Caki2 (cell line): ENCODE measurements around the gene NTN1. TPM values are rescaled to one million over a fixed set of nuclear protein-coding genes. Genes with fewer than 3 reads are reported as not detected.
A peak's percentile ranks its signal among the peaks of the same experiment; 100 is the strongest.
"Not testable (repeated sequence)": the region's sequence is repeated elsewhere in the genome, so short reads cannot be mapped to it uniquely, and the experiment has no call there.

Experiments used
- DNase-seq: peaks from one replicate; pipeline ENCODE4 v3.0.0-alpha.2; 2015; ENCODE audit warnings: low read depth
- in situ Hi-C: cut with HindIII; loops from 2 replicates; pipeline ENCODE4 v1.10.0; 2016; ENCODE audit warnings: low sequenced_read_pairs, low pct_unique_long_range_greater_than_20kb, mixed read lengths
- total RNA-seq: library from RNA; depleted of rRNA; stranded (reverse); fragments of >200 nt; shearing (Covaris generic); gene quantifications from 2 replicates; pipeline ENCODE4 v1.2.3, GENCODE V29; 2014; ENCODE audit warnings: low replicate concordance

NTN1 gene
- total RNA-seq, 1 experiment from 2014 or later: 11.9 TPM

DNA sequence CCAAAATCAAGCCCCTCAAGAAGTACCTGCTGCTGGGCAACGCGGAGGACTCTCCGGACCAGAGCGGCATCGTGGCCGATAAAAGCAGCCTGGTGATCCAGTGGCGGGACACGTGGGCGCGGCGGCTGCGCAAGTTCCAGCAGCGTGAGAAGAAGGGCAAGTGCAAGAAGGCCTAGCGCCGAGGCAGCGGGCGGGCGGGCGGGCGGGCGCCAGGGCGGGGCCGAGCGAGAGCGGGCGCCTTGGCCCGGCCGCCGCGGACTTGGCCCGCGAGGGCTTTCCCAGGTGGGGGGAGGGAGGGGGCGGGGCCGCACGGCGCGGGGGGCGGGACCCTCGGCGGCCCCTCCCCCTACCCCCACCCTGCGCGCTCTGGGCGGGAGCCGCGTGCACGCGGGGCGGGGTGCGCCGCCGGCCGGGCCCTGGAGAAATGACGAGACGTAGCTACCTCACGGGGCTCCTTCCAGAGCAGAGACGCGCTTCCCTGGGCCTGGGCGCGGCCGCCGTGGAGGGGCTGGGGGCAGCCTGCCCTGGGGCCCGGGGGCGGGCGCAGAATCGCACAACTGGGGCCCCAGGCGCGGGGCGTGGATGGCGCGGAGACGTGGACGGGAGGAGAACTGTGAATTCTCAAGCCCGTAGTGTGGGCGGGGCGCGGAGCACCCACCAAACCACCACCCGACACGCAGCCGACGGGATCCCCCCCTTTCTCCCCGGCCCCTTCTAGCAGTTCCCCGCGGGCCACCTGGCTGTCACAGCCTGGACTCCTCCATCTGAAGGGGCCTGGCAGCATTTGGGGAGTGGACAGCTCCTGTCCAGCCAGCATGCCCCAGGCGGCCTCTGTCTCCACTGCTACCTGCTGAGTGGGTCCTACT is 218.7 kb downstream of the NTN1 start:
- in situ Hi-C loops: no loop called here
- DNase-seq: peak; percentile 40

DNA sequence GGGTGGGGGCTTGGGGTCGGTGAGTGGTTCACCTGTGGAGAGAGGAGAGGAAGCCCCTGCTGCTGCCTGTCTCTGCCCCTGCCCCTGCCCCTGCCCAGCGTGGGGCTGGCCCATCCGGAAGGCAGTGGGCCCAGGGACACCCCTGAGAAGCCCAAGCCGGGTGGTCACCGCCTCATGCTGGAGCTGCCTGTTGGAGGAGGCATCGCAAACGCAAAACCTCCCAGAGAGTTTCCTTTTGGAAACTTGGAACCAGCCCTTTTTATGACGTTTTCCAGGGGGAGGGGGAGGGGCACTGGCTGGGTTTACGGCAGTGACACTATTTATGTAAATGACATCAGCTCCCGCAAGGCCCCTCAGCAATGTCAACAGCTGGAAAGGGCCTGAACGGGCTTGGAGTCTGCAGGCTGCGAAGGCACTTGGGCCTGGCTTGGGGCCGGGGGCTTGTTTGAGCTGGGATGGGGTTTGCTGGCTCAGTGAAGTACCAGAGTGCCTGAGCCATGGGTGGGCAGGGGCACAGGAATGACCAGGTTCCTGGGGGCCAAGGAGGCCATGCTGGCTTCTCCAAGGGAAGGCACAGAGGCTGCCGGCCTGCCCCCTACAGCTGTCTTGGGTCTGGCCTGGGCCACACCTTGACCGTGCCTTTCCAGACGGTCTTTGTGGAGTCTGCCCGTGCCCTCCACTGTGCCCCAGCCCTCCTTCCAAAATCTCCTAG is 219.5 kb downstream of the NTN1 start:
- peak; percentile 23 for DNase-seq
- in situ Hi-C loops: no loop called here

DNA sequence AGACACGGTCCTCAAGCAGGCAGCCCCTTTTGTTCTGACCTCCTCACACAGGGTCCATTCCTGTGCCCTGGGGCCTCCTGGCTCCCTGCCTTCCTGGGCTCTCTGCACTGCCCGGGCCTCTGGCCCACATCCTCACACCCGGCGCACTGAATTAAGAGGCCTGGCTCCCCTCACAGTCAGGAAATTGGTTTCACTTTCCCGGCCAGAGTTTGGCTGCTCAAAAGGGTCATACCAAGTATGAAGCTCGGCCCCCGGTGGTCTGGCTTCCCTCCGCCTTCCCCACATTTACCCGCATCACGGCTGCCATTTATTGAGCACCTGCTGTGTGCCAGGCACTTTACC is 220.0 kb downstream of the NTN1 start:
- in situ Hi-C loops: no loop called here
- no peak for DNase-seq

DNA sequence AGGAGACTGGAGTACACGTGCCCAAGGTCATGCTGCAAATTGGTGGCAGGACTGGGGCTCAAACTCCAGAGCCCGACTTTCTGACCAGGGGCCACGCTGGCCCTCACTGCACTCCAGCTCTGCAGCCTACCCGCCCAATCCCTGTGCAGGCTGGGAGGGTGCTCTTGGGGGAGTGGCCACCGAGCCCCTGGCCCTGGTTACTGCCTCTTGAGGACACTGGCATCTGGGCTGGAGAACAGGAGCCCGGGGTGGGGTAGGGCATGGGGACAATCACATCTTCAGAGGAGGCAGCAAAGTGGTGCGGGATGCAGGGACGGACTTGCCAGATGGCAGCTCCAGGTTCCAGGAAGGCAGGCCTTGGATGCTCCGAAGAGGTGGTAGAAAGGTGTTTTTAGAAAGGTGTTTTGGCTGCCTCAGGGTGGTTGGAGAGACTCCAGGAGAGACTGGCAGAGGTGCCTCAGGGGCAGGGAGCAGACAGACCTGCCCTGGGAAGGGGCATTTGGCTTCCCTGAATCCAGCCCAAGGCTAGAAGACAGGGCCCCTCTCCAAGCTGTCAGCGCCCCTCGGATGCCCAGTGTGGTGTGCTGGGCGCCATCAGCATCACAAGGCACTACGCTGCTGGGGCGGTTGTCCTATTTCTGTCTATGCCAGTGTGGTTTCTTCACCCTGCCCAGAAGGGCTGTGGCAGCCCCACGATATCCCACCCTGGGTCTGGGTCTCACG is 220.6 kb downstream of the NTN1 start:
- in situ Hi-C loops: no loop called here
- no peak for DNase-seq

DNA sequence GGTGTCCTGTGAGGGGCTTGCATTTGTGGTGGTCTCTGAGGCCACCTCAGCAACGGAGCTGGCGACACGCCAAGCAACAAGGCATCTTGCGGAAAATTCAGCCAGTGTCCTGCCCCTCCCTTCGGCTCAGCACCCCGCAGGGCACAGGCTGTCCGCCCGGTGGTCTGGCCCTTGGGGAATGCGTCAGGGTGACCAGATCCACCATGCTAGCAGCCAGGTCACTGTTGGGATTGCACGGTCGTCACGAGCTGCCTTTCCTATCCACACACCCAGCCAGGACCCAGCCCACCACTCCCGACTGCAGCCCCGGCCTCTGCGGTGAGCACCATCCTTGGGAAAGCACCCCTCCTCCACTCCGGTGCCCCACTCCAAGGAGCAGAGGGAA is 221.2 kb downstream of the NTN1 start:
- no peak for DNase-seq
- in situ Hi-C loops: no loop called here

DNA sequence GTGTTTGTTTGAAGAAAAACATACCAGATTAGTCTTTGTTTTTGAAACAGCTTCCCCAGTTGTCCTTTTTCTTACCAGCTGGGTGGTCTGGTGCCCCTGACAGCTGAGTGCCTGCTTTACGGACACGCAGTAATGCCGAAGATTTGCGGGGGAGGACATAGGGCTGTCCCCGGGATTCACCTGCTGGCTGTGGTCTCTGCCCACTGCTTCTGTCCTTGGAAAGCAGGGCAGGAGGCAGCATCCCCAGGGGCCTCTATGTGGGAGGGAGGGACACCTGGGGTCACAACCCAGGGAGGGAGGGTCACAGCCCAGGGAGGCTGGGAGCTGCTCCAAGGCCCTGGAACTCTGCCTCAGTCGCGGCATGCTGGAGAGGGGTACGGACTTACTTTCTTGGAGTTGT is 221.7 kb downstream of the NTN1 start:
- in situ Hi-C loops: no loop called here
- no peak for DNase-seq

DNA sequence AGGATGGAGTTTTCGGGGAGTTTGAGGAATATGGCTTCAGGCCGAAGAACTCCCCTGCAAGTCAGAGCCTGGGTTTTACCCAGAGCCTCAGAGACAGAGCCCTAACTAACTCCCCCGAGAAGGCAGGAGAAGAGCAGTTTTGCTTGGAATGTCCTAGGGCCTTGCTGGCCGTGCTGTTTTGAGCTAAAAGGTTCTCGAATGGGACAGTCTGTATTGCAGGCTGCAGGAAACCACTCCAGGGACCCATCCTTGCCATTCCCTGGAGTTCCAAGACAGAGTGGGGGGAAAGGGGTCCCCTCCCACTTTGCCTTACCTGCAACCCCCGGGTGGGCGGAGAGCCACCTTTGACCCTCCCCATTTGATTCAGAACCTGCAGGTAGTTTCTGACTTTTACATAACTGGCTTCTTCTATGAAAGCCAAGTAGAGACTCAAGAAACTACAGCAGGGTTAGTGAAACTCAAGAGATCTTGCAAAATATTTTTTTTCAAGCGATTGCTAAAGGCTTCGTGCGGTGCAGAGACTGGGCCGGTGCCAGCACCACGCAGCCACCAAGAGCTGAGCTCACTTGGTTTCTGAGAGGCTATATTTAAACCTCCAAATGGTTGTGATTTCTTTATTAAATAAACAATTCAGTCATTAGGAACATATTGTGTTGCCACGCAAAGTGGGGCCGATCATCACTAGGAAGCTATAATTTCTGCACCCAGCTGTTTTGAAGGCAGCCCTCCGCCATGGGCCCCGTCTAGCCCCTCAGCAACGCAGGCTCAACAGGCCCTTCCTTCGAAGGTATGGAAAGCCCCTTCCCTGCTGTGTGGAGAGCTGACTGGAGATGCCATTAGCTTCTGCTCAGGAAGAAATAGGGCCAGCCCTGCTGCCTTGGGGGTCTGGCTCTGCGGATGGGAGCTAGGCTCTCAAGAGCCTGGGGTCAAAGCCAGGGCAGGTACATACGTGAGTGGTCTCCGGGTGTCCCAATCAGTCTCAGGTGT is 223.0 kb downstream of the NTN1 start:
- DNase-seq: no peak
- in situ Hi-C loops: no loop called here

DNA sequence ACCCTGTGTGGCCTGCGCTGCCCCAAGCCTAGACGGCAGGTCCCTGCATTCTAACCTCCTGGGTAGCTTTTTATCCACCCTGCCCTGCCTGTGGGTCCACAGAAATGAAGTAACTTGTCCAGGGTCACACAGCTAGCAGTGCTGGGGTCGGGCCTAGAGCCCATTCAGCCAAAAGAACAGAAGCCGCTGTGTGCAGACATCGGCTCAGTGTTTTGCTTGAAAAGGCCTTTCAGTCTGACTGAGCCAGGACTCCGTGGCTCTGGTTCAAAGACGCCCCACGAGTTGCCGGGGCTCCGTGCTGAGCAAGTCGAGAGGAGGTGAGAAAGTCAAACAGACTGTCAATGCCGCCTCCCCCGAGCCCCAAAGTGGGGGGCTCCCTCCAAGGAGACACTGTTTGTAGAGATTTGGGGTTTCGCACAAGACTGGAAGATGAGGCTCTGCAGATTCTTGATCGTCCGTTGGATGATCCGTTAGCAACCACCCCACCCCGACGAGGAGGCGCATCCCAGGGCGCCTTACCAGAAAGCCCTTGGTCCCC is 226.2 kb downstream of the NTN1 start:
- no peak for DNase-seq
- in situ Hi-C loops: no loop called here

DNA sequence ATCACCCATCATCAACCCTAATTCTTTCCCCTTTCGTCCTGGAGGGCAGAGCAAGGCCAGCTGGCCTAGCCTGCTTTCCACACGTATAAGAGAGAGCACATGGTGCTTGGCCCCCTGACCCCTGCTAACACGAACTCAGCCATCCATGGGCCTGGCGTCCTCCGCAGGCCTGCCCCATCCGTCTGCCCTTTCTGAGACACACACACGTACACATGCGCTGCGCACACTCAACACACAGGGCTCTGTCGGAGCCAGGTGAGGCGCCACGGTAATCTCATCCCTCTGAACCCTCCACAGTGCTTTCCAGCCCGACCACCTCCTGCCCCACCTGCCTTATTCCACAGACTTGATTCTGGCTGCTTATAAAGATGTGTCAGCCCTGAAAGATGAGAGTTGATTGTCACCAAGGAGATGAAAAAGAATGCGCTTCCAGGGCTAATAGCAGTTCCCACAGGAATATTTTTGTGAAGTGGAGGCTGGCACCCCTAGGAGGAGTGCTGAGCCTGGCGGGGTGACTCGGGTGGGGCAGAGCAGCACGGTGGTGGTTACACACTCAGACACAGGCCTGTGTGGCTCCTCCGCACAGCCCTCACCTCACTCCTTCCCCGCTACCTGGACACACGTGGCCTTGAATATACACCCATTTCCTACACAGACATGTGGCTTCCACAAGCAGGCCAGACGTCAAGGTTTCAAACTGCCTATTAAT is 228.1 kb downstream of the NTN1 start:
- no peak for DNase-seq
- in situ Hi-C loops: no loop called here

DNA sequence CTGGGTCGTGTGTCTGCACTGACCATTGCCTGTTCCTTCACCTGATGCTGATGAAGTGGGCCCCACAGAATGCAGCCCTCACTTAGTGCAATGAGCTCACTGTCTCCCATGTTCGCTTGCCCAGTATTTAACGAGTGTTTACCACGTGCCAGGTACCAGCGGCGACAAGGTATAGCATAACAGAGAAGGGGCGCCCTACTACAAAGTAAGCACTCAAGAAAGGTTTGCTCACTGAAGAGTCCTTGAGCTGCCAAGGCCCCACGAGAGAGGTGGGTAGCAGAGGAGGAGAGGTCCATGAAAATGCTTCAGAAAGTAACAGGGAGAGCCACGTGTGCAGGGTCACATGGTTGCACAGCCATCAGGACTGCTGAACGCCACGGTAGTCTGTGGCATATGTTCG is 230.0 kb downstream of the NTN1 start:
- in situ Hi-C loops: no loop called here
- DNase-seq: no peak

DNA sequence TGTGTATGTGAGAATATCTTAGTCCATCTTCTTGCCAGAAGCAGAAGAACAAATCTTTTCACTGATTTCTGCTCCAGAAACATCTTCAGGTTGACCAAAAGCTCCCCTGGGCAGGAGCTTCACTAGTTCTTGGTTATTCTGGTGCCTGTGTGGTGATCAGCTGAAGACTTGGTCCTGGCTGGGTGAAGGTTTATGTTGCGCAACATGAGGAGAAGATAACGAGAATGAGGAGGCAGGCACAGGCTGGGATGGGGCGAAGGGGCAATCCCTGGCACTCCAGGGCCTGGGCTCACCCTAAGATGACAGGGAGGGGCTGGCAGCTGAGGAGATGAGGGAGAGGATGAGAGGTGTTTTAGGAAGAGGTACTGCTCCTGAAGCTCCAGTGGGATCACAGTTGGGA is 232.0 kb downstream of the NTN1 start:
- no peak for DNase-seq
- in situ Hi-C loops: no loop called here

DNA sequence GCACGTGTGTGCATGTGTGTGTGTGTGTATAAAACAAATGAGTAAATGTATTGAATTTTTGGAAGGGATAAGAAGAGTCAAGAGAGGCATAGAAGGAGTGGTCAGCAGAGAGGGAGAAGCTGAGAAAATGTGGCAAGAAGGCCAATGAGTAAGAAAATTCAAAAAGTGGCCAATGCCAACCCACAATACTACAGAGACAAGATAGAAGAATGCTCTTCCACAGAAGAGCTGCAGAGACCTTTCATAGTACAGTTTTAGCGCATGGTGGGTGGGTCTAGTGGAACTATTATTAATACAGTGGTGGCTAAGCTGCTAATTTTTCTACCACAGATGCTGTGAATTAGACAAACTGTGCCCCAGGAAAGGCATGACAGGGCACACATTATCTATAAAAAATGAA is 233.5 kb downstream of the NTN1 start:
- in situ Hi-C loops: no loop called here
- no peak for DNase-seq

DNA sequence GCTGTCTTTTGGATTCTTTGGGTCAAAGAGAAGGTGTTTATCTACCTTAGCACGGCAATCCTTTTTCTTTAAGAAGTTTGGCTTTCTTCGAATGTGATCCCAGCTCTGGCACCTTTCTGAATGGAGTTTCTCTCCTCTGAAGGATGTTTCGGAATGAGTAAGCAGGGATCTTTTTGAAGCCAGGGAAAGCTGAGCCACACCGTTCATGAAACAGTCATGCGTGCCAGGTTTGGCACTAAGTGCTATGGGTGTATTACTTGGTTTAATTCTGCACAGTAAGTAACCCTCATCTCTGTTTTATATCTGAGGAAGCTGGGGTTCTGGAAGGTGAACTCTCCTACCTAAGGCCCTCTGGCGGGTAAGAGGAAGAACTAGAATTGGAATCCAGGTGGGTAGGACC is 234.5 kb downstream of the NTN1 start:
- in situ Hi-C loops: no loop called here
- no peak for DNase-seq

DNA sequence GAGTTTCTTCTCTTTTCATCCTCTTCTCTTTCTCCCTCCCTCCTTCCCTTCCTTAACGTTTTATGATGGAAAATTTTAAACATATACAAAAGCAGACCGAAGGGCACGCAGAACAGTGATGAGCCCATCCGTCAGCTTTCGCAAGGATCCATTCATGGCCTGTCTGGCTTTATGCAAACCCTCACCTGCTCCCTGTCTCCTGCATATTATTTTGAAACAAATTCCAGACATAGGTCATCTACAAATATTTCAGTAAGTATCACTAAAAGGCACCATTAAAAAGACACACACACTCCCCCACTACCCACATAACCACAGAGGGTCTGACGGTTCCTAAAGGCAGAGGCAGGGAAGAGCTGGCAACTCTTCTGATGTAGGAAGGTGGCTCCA is 235.0 kb downstream of the NTN1 start:
- in situ Hi-C loops: no loop called here
- DNase-seq: no peak

DNA sequence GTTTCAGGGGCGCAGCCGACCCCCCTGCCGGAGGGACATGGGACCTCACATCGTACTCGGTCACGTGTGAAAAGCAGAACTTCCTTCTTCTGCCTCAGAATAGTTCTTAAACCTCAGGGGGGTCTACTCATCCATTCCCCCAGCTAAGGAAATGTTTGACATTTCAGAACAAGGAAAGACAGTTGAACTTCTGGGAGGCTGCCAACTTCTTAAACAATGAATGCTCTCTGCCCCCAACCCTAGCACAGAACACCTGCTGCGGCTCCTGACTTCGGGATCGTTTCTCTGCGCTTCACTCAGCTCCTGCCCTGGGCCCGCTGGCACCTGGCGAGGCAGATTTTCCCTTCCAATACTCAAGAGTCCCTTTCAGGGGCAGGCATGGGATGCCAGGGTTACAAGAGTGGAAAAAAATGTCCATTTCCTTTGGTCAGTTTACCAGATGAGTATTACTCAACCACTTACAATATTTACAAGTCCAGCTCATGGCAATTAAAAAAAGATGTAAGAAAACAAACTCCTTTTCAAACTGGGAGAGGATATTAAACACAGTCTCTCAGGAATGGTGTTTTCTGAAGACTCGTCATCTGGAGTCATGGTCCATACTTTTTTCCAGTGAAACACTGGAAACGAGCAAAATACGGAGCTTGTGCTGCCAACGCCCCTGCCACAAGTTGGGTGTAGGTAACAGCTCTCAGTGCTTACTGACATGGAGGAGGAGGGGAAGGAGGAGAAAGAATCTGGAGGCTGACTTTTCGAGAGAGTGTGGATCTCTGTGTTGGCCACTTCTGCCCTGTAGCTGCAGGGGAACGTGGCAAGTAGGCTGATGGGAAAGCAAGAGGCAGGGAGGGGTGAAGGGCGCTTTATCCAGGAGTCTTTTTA is 235.7 kb downstream of the NTN1 start:
- DNase-seq: no peak
- in situ Hi-C loops: no loop called here

DNA sequence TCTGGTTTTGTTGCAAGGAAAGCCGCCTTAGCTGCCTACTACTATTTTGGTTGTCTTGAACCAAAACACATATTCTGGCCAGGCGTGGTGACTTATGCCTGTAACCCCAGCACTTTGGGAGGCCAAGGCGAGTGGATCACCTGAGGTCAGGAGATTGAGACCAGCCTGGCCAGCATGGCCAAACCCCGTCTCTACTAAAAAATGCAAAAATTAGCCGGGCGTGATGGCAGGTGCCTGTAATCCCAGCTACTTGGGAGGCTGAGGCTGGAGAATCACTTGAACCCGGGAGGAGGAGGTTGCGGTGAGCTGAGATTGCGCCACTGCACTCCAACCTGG is 236.3 kb downstream of the NTN1 start:
- DNase-seq, in situ Hi-C loops: not testable (repeated sequence)
